ENCODE results near the gene DUSP15. TPM values are rescaled to one million over a fixed set of nuclear protein-coding genes. Genes with fewer than 3 reads are reported as not detected.

DUSP15 gene
- polyA plus RNA-seq, 2 of the 4 experiments (the other 2 are of a cell fraction) = 0.53 to 1.3 TPM

GRCh38 chr20:31863296-31864085 lies 6.8 kb downstream of the DUSP15 start:
- no peak overlapping the region for H3K4me2 ChIP-seq
- peaks cover 15% of the 10 kb centered on the region for H3K4me1 ChIP-seq
- ATAC-seq = no peak
- POLR2A ChIA-PET = no interaction called here
- no peaks in the 10 kb centered on the region for H3K9me3 ChIP-seq
- 76% methylated on average over 9 of the region's 9 CpGs for WGBS (ENCODE audit: missing lambda C conversion rate)
- CTCF ChIA-PET = interaction anchor here (0.6 to 5.7 kb wide), 8 partner anchors 8 to 168 kb away, joined by 3 to 64 read pairs (median 3); no protein-coding TSS in a partner anchor
- no peak for TF ChIP-seq ZNF302 (CRISPR knock-in tag; IDR thresholded peaks at IDR 0.05)
- no peak for TF ChIP-seq ZSCAN20 (CRISPR knock-in tag; IDR thresholded peaks at IDR 0.05)
- no peak for TF ChIP-seq JUNB (IDR thresholded peaks at IDR 0.05)
- no peak for TF ChIP-seq HEYL (CRISPR knock-in tag; IDR thresholded peaks at IDR 0.05)
- no peak for FAIRE-seq
- H3K4me3 ChIP-seq = no peak overlapping the region
- no peak for DNase-seq (ENCODE audit: low read depth in 1 of 2, low spot score in 1 of 2)
- no peak overlapping the region for H3K27ac ChIP-seq

- no peaks in the 10 kb centered on the region for H3K9me3 ChIP-seq
Observed at GRCh38 chr20:31862506-31862905, 7.8 kb downstream of the DUSP15 start.

GRCh38 chr20:31862157-31862470 lies 8.2 kb downstream of the DUSP15 start:
- H3K27ac ChIP-seq = peak overlapping the region; percentile 28 to 82; a peak in 4 of 6 replicates
- CTCF ChIA-PET = interaction anchor here (1.2 to 5.7 kb wide), 7 partner anchors 10 to 169 kb away, joined by 3 to 64 read pairs (median 7); partner anchors contain the start of gene PDRG1
- POLR2A ChIA-PET = interaction anchor here (0.7 kb wide), 1 partner anchor 18 kb away, joined by 3 read pairs; no protein-coding TSS in a partner anchor
- WGBS (ENCODE audit: missing lambda C conversion rate) = 82% methylated on average over 5 of the region's 5 CpGs
- peaks cover 15% of the 10 kb centered on the region for H3K4me1 ChIP-seq
- H3K4me3 ChIP-seq = peak overlapping the region; percentile 57
- peak overlapping the region; percentile 98 for H3K4me2 ChIP-seq
- H3K9me3 ChIP-seq = no peaks in the 10 kb centered on the region
- DNase-seq (ENCODE audit: low read depth in 1 of 2, low spot score in 1 of 2) = no peak
- TF ChIP-seq HES2 (IDR thresholded peaks at IDR 0.05) (no peak), HDAC2 (IDR thresholded peaks at IDR 0.05) (no peak), NPAS2 (CRISPR knock-in tag; IDR thresholded peaks at IDR 0.05; ENCODE audit: borderline replicate concordance) (no peak), ZC3H11A (IDR thresholded peaks at IDR 0.05) (no peak), EHMT2 (IDR thresholded peaks at IDR 0.05; ENCODE audit: low read depth) (no peak)
- ATAC-seq = no peak
- FAIRE-seq = no peak

More at GRCh38 chr20:31862506-31862905, 7.8 kb downstream of the DUSP15 start:
- Histone ChIP-seq H3K4me1 (peaks cover 15% of the 10 kb centered on the region), H3K4me3 (no peak overlapping the region), H3K4me2 (no peak overlapping the region; the same call in 2 of the 3 replicates), H3K27ac (no peak overlapping the region)
- FAIRE-seq = no peak
- TF ChIP-seq NFE2L2 (conservative IDR thresholded peaks at IDR 0.05; ENCODE audit: low read length) (no peak), POLR2A (IDR thresholded peaks at IDR 0.05; ENCODE audit: low read length) (no peak), CBX2 (IDR thresholded peaks at IDR 0.05; ENCODE audit: borderline replicate concordance, low read depth) (no peak), RARB (CRISPR knock-in tag; IDR thresholded peaks at IDR 0.05) (no peak), HOXB5 (CRISPR knock-in tag; IDR thresholded peaks at IDR 0.05) (no peak), MAX (IDR thresholded peaks at IDR 0.05) (no peak), SMC3 (IDR thresholded peaks at IDR 0.05) (no peak), HDAC2 (IDR thresholded peaks at IDR 0.05) (no peak), BHLHE40 (IDR thresholded peaks at IDR 0.05; ENCODE audit: low read depth, low read length) (no peak), E2F6 (IDR thresholded peaks at IDR 0.05; ENCODE audit: borderline replicate concordance, low read depth) (no peak), RCOR1 (IDR thresholded peaks at IDR 0.05; ENCODE audit: low read depth, low read length) (no peak), CBX8 (IDR thresholded peaks at IDR 0.05) (no peak), ZSCAN20 (CRISPR knock-in tag; IDR thresholded peaks at IDR 0.05) (no peak), FOSB (CRISPR knock-in tag; IDR thresholded peaks at IDR 0.05) (no peak)
- DNase-seq (ENCODE audit: low read depth in 1 of 2, low spot score in 1 of 2) = no peak
- ATAC-seq = no peak
- 93% methylated on average over 8 of the region's 8 CpGs for WGBS (ENCODE audit: missing lambda C conversion rate)
- CTCF ChIA-PET = interaction anchor here (1.0 to 5.7 kb wide), 6 partner anchors 10 to 169 kb away, joined by 3 to 64 read pairs (median 6); no protein-coding TSS in a partner anchor
- POLR2A ChIA-PET = no interaction called here
